Esophagus squamous epithelium (tissue), 4 donors: ENCODE data around the gene ZNF789.

Experiments
- CTCF ChIP-seq, 6 experiments: fragments of 450-650 bp in 4 of 6; fragments of 200-600 bp in 2 of 6; sonication (generic) in 2 of 6; IDR thresholded peaks; one replicate each; pipeline ENCODE4 v1.5.1; 2016 to 2019; ENCODE audit warnings: antibody characterized with exemption in 6 of 6, mild to moderate bottlenecking in 4 of 6, moderate library complexity in 4 of 6
- POLR2A ChIP-seq, 4 donors: fragments of 450-650 bp; IDR thresholded peaks; one replicate each; pipeline ENCODE4 v1.6.1; 2017; ENCODE audit warnings: antibody characterized with exemption in 4 of 4, mild to moderate bottlenecking in 4 of 4, moderate library complexity in 3 of 4

DNA sequence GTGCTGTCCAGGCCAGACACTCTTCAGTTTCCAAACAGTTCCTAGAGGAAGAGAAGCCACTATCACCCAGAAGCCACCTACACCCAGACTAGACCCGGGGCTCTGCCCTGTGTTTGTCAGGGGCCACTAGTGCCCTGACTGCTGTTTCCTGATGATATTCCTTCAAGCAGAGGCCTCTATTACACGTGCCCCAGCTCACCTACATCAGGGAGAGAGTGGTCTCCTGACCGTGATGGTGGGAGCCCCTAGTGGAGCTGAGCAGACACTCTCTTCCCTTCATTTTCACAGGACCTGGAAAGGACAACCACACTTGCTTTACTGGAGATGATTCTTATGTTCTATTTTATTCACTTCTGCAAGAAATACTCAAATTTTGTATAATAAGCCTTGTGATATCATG is 18.2 kb downstream of the ZNF789 start:
- TF ChIP-seq CTCF (IDR thresholded peaks at IDR 0.05) (no peak), POLR2A (IDR thresholded peaks at IDR 0.05) (no peak)
